ENCODE measurements around the gene ATRIP. TPM values are rescaled to one million over a fixed set of nuclear protein-coding genes. Genes with fewer than 3 reads are reported as not detected.

ATRIP gene
- total RNA-seq, 3 donors from 2014 or later (not counting 1 experiment from before 2014, with no cell fraction given): 8.5 to 11.0 (median 10.6) TPM

GRCh38 chr3:48428572-48429316, 17.8 kb upstream of the ATRIP start:
- no peak overlapping the region for H3K27ac ChIP-seq (ENCODE audit: low read length)
- H3K9me3 ChIP-seq (ENCODE audit: control insufficient read depth, insufficient read depth, low read length): no peaks in the 10 kb centered on the region
- H3K27me3 ChIP-seq (ENCODE audit: control insufficient read depth, insufficient read depth, low read length): no peaks in the 10 kb centered on the region
- DNase-seq (no peak), ATAC-seq (peak in 1 of 3 donors; percentile 64)
- peaks cover 33% of the 10 kb centered on the region for H3K4me1 ChIP-seq (ENCODE audit: control insufficient read depth, insufficient read depth, low read length)
- 8% methylated on average over 59 of the region's 60 CpGs for WGBS (ENCODE audit: insufficient coverage)
- no peak for TF ChIP-seq CTCF (IDR thresholded peaks at IDR 0.05)
- peak overlapping the region; percentile 19 for H3K4me3 ChIP-seq (ENCODE audit: low read length)
- Mint-ChIP-seq H3K4me3 (peak overlapping the region; percentile 49), H3K4me1 (peaks cover 0 to 37% of the 10 kb centered on the region in 2 donors), H3K36me3 (no peaks in the 10 kb centered on the region), H3K27me3 (ENCODE audit: low read depth in 2 of 2) (peaks cover 0 to 5% of the 10 kb centered on the region in 2 donors), H3K9me3 (no peaks in the 10 kb centered on the region), H3K27ac (peak overlapping the region in 1 of 2 donors; percentile 27)
- intact Hi-C loops (cut with micrococcal nuclease): no loop called here
- H3K36me3 ChIP-seq (ENCODE audit: control insufficient read depth, insufficient read depth, low read length): peaks cover 8% of the 10 kb centered on the region

- peak; percentile 45 to 76 for DNase-seq
- under 1% methylated on average over 86 of the region's 86 CpGs for WGBS (ENCODE audit: insufficient coverage)
- Histone ChIP-seq H3K27me3 (ENCODE audit: control insufficient read depth, insufficient read depth, low read length) (no peaks in the 10 kb centered on the region), H3K4me1 (ENCODE audit: control insufficient read depth, insufficient read depth, low read length) (peaks cover 40% of the 10 kb centered on the region), H3K4me3 (ENCODE audit: low read length) (peak overlapping the region; percentile 50), H3K27ac (ENCODE audit: low read length) (no peak overlapping the region), H3K36me3 (ENCODE audit: control insufficient read depth, insufficient read depth, low read length) (peaks cover 11% of the 10 kb centered on the region), H3K9me3 (ENCODE audit: control insufficient read depth, insufficient read depth, low read length) (no peaks in the 10 kb centered on the region)
- Mint-ChIP-seq H3K27ac (peak overlapping the region in 1 of 2 donors; percentile 89), H3K4me1 (peaks cover 0 to 41% of the 10 kb centered on the region in 2 donors), H3K9me3 (no peaks in the 10 kb centered on the region), H3K36me3 (no peaks in the 10 kb centered on the region), H3K27me3 (ENCODE audit: low read depth in 2 of 2) (peaks cover 0 to 5% of the 10 kb centered on the region in 2 donors), H3K4me3 (peak overlapping the region; percentile 74)
- no peak for TF ChIP-seq CTCF (IDR thresholded peaks at IDR 0.05)
- peak; percentile 74 to 82 (median 75) for ATAC-seq
- intact Hi-C loops (cut with micrococcal nuclease): no loop called here
These were observed 17.1 kb upstream of the ATRIP start for GRCh38 chr3:48429317-48429959.

- Histone ChIP-seq H3K27me3 (ENCODE audit: control insufficient read depth, insufficient read depth, low read length) (no peaks in the 10 kb centered on the region), H3K4me1 (ENCODE audit: control insufficient read depth, insufficient read depth, low read length) (peaks cover 46% of the 10 kb centered on the region), H3K9me3 (ENCODE audit: control insufficient read depth, insufficient read depth, low read length) (no peaks in the 10 kb centered on the region), H3K27ac (ENCODE audit: low read length) (no peak within 1 kb of the TSS), H3K4me3 (ENCODE audit: low read length) (peak within 1 kb of the TSS; percentile 50), H3K36me3 (ENCODE audit: control insufficient read depth, insufficient read depth, low read length) (peaks cover 11% of the 10 kb centered on the region)
- peak in 2 of 3 donors; percentile 26 to 36 for ATAC-seq
- Mint-ChIP-seq H3K9me3 (no peaks in the 10 kb centered on the region), H3K4me3 (peak within 1 kb of the TSS; percentile 74), H3K27me3 (ENCODE audit: low read depth in 2 of 2) (peaks cover 0 to 5% of the 10 kb centered on the region in 2 donors), H3K4me1 (peaks cover 0 to 38% of the 10 kb centered on the region in 2 donors), H3K27ac (peak within 1 kb of the TSS in 1 of 2 donors; percentile 89), H3K36me3 (no peaks in the 10 kb centered on the region)
- intact Hi-C loops (cut with micrococcal nuclease): no loop called here
- WGBS (ENCODE audit: insufficient coverage): 25% methylated on average over 14 of the region's 15 CpGs
- no peak for TF ChIP-seq CTCF (IDR thresholded peaks at IDR 0.05)
- peak in 1 of 2 donors; percentile 38 for DNase-seq
These were observed 16.4 kb upstream of the ATRIP start, which contains the start of gene PLXNB1 for GRCh38 chr3:48429960-48430707. Gene PLXNB1, minus strand, starts transcription at chr3:48430086. Its CDS starts 5,475 bp downstream, at chr3:48424611.
